ENCODE data around the gene CAMK2B.

Gene CAMK2B

DNA sequence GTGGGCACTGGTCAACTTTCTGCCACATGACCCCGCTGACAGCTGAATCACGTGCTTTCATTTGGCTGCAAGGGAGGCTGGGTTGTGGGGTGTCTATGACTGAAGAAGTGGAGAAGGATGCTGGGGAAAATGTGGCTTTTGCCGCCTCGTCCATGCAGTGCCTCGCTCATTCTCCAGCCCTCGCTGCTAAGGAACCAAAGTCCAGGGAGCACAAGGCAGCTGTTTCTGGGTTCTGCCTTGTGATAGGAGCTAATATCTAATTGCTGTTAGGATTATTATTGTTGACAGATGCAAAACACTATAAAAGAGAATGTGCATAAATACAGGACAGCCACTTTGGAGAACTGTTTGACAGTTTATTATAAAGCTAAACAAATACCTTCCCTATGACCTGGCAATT lies 4.9 kb upstream of the CAMK2B start:
- no peak for DNase-seq (ENCODE audit: low read depth, low spot score)

DNA sequence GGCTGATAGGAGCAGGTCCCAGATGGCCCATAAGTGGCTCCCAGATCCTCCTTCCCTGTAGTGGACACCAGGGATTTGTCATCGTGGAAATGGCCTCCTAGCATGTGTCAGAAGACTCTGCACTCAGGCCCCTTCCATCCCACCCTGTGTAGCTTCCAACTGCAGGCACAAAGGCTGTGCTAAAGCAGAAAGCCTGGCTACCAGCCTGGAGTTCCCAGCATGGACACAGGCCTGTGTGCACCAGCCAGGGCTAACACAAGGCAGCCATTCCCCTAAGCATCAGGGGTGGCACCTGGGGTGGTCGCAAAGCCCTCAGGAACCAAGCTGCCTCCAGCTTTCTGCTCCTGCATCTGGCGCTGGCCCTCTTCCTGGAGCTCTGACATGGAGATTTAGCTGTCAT lies 4.5 kb upstream of the CAMK2B start:
- DNase-seq (ENCODE audit: low read depth, low spot score) = no peak

DNA sequence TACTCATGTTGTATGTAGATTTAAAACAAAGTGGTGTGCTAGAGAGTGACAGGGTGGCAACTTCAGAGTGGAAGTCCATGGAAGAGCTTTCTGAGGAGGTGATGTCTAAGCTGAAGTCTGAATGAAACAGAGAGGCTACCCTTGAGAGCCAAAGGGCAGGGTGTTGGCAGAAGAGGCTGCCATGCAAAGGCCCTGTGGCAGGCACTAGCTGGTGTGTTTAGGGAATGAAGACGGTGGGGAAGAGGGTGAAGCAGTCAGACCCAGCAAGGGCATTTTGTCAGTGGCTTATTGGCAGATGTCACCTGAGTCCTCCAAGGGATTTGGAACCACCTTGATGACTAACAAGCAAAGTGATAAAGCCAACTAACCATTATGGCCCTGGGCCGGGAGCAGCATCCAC lies 3.7 kb upstream of the CAMK2B start:
- no peak for DNase-seq (ENCODE audit: low read depth, low spot score)

DNA sequence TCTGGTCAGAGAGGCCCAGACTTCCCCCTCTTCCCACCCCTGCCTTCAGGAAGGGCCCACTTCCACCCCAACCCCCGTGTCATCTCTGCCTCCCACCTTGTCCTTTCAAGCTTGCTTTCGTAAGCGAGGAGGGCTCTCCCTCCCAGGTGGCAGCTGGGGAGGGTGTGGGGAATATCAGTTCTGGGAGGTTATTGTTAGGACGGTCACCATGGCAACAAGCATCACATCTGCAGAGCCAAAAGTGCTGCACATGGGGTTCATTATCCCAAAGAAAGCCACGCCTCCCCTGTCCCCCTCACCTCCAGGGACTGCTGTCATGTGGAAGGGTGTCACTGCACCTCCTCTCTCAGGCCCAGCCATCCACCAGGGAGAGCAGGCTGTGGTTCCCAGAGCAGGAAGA lies 2.6 kb upstream of the CAMK2B start:
- DNase-seq (ENCODE audit: low read depth, low spot score) = no peak

DNA sequence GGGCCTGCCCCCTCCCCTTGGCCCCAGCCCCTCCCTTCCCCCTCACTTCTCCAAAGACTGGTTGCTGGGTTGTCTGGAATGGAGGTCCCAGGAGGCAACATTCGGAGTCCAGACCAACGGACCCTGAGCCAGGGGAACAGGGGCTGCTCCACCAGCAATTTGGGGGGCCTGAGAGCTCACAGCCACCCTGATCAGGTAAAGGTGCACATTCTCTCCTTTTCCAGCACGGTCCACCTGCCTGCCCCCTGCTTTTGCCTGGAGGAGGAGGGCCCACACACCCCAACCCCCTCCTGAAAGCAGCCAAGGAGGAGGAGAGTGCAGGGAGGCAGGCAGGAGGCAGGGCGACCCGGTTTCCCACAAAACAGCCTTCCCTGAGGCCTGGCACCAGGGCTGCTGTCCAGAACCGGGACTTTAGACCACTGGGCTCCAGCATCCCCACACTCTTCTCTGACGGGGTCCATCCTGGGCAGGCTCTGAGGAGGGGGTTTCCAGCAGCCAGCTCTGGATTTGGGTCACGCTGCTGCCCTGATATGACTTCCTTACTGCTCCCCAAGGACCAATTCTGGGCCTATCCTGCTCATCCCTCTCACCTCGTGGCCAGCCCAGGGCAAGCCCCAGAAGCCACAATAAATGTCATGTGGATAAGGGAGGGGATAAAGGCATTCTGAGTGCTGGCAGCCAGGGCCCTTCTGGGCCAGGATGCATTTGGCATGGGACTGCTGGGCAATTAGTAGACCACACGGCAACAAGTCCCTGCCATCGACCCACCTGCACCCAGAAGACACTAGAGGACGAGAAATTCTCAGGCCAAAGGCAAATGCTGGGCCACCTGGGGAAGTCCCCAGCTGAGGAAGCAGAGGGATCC lies 1.1 kb upstream of the CAMK2B start:
- no peak for DNase-seq (ENCODE audit: low read depth, low spot score)

DNA sequence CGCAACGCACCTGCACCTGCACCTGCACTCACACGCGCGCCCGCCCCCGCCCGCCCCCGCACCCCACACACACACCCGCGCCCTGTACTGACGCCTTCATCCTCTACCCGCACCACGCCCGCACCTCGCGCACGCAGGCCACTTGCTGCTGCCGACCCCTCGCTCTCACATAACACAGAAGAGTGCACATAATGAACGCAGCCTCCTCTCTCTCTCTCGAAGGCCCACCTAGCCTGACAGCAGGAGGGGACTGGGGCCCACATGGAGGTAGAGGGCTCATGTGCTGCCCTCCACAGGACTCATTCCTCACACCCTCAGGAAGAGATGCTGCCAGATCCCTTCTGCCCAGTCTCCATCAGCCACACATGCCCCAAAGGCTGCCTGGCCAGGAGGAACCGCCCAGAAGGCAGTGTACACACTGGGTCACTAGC lies 432 bp upstream of the CAMK2B start:
- DNase-seq (ENCODE audit: low read depth, low spot score) = no peak

- no peak for DNase-seq (ENCODE audit: low read depth, low spot score)
These were observed 753 bp downstream of the CAMK2B start for GRCh38 chr7:44324481-44325200.

DNA sequence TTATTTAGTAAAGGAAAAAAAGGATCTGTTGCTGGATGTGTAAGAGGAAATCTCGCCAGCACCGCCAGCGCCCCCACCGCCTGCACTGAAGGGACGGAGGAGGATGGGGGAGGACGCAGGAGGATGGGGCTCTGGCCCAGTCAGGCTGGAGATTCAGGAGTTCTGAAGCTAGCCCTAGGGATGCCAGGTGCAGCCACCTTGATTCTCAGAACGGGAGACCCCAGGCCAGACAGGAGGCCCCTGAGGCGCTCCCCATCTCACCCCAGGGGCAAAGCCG lies 1.3 kb downstream of the CAMK2B start:
- no peak for DNase-seq (ENCODE audit: low read depth, low spot score)

DNA sequence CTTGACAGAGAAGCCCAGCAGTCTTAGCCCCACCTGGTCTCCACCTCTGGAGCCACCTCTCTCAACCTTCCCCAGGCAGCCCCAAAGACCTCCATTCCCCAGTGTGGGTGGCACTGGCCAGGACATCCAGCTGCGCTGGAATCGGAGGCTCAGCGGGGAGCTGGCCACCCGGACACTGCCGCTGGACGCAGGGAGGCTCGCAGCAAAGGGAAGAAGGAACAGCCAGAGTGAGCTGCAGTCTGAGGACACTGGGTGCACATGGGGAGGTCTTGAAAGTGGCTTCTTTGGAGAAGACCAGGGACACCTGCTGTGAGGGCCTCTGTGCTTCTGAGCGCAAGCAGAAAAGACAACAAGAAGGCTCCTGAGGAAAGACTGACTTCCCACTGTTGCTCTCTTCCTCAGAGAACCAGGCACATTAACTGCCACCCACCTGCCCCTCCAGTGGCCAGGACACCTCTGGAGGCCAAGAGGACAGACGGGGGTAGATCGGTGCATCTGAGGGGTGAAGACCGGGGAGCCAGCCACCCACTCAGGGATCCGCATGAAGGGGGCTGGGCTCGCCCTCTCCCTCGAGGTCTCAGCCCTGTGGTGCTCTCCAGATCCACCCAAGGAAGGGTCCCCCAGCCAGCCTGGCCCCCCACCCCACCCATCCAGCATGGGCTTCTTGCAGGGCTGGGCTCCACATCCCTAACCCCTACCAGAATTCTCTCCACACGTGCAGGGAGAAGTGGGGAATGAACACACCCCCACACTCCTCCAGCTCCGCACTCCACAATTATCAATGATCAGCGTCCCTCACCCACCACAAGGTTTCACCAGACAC lies 1.8 kb downstream of the CAMK2B start:
- no peak for DNase-seq (ENCODE audit: low read depth, low spot score)

GRCh38 chr7:44322631-44323363 lies 2.6 kb downstream of the CAMK2B start:
- no peak for DNase-seq (ENCODE audit: low read depth, low spot score)

- no peak for DNase-seq (ENCODE audit: low read depth, low spot score)
These were observed 3.6 kb downstream of the CAMK2B start for GRCh38 chr7:44321796-44322195.

- no peak for DNase-seq (ENCODE audit: low read depth, low spot score)
These were observed 4.5 kb downstream of the CAMK2B start for GRCh38 chr7:44320794-44321371.

DNA sequence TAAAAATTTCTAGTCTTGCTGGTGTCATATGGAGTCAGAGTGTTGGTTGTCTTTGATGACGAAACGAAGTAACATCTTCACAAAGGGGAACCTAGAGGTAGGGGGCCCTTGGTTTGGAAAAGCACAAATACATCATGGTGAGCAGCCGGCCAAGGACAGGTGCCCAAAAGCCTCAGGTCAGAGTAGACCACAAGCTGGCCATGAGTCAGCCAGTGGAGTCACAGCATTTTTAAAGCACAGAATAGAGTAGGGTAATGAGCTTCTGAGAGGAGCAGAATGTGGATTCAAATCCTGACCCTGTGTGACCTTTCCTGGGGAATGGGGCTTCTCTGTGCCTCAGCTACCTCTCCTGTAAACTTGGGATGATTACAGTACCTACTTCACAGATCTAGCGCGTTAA lies 5.3 kb downstream of the CAMK2B start:
- no peak for DNase-seq (ENCODE audit: low read depth, low spot score)

DNA sequence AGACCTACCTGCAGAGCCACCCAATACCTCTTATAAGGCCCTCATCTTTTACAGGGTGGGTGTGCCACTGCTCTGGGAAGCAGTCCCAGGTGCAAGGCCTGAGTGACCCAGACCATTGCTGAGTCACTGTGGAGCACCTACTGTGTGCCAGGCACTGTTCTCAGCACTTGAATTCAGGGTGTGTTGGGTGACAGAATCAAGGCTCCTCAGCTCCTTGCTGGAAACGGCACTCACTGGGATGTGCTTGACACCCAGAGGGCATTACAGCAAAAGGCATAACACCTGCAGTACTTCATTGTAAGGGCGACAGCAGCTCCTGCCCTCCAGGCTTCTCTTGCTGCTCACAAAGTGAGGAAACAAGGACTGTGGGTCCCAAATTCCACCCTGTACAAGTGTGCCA lies 7.1 kb downstream of the CAMK2B start:
- no peak for DNase-seq (ENCODE audit: low read depth, low spot score)

DNA sequence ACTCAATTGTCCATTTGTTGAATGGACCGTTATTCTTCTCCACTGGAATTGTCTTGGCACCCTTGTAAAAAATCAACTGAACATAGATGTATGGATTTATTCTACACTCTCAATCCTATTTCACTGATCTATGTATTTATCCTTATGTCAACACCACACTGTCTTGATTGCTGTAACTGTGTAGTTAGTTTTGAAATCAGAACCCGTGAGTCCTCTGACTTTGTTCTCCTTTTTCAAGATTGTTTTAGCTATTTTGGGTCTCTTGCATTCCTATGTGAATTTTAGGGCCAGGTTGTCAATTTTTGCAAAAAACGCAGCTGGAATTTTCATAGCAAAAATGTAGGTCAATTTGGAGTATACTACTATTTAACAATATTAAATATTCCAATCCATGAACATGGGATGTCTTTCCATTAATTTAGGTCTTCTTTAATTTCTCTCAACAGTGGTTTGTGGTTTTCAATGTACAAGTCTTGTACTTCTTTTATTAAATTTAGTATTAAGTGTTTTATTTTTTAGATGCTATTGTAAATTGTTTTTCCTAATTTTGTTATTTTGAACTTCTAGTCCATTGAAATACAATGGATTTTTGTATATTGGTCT lies 10.0 kb downstream of the CAMK2B start:
- DNase-seq (ENCODE audit: low read depth, low spot score) = no peak

DNA sequence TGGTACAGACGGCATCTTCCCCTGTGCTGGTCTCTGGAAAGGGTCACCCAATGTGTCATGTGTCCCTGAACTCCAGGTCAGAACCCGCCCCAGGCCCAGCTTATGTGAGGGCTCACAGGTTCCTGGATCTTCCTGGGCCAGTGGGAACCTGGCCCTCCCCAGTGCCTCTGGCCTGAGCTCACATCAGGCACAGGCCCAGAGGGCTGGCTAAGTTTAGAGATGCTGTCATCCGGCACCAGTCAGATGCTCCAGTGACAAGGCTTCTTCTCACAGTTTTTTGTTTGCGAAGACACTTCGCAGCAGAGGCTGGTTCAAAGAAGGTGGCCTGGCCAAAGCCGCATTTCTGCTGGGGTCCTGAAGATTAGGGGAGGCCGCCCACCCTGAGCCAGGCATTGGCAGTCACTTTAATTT lies 11.8 kb downstream of the CAMK2B start:
- no peak for DNase-seq (ENCODE audit: low read depth, low spot score)

- DNase-seq (ENCODE audit: low read depth, low spot score) = no peak
These were observed 12.4 kb downstream of the CAMK2B start for GRCh38 chr7:44313016-44313415.

DNA sequence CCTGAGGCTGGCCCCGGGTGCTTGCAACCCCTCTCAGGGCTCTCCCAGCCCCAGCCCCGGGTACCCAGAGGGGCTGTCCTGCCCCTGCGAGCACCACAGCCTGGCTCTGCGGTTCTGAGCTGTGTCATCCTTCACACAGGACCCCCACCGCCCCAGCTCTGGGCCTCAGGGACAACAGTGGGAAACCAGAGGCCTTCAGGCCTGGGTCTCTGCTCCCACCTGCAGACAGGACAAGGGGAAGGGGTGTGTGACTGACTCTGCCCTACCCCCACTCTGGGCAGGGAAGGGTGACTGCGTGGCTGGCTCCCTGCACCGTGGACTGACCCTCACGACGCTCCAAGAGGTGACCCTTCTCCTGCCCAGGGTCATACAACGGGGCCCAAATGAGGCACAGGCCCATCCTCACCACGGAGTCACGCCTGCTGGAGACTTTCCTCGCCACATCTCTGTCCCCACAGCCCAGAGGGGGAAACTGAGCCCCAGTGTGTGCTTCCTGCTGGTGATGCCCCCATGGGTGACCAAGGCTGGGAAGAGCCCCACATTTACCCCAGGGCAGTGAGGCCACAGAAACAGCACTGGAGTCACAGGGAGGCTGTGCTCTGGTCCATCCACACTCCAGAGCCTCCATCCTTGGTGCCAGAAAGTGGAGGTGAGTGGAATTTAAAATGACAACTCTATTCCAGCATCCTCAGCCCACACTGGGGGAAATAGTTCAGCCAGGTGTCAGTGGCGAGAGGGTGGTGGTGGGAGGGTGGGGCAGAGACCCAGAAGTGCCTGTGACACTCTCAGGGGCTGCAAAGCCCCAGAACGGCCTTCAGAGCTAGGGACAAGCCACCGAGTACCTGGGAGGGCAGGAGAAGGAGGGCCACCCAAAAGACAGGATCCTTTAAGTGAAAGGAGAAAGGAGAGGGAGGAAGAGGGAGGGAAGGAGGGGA lies 13.6 kb downstream of the CAMK2B start:
- DNase-seq (ENCODE audit: low read depth, low spot score) = no peak

GRCh38 chr7:44310221-44310848 lies 15.1 kb downstream of the CAMK2B start:
- no peak for DNase-seq (ENCODE audit: low read depth, low spot score)
